NB4 (cell line): ENCODE data around the gene RAB3C.
A peak's percentile ranks its signal among the peaks of the same experiment; 100 is the strongest.

Experiments used
- DNase-seq: peaks from one replicate; pipeline ENCODE4 v3.0.0; 2010; ENCODE audit warnings: low read depth
- H3K4me3 ChIP-seq: one replicate; pipeline ENCODE4 v1.5.1; 2011; ENCODE audit warnings: mild to moderate bottlenecking, low read depth, low read length, moderate library complexity
- MAX ChIP-seq: IDR thresholded peaks from 2 replicates; pipeline ENCODE4 v1.6.1; 2011; ENCODE audit warnings: low read depth, low read length
- MYC ChIP-seq: IDR thresholded peaks from 2 replicates; pipeline ENCODE4 v1.6.1; 2011; ENCODE audit warnings: low read depth, low read length
- POLR2A ChIP-seq: IDR thresholded peaks from 2 replicates; pipeline ENCODE4 v1.6.1; 2011; ENCODE audit warnings: mild to moderate bottlenecking; ENCODE audit not compliant: insufficient read length; ENCODE audit errors: extremely low read depth
- TF ChIP-seq, protein P1 (sequence below): IDR thresholded peaks from one replicate; pipeline ENCODE4 v1.5.1; 2012; ENCODE audit warnings: low read depth, low read length

The RAB3C gene

GRCh38 chr5:58794875-58795274, 212.0 kb downstream of the RAB3C start:
- TF ChIP-seq MAX (no peak), MYC (no peak), POLR2A (no peak)
- TF ChIP-seq, protein P1, sequence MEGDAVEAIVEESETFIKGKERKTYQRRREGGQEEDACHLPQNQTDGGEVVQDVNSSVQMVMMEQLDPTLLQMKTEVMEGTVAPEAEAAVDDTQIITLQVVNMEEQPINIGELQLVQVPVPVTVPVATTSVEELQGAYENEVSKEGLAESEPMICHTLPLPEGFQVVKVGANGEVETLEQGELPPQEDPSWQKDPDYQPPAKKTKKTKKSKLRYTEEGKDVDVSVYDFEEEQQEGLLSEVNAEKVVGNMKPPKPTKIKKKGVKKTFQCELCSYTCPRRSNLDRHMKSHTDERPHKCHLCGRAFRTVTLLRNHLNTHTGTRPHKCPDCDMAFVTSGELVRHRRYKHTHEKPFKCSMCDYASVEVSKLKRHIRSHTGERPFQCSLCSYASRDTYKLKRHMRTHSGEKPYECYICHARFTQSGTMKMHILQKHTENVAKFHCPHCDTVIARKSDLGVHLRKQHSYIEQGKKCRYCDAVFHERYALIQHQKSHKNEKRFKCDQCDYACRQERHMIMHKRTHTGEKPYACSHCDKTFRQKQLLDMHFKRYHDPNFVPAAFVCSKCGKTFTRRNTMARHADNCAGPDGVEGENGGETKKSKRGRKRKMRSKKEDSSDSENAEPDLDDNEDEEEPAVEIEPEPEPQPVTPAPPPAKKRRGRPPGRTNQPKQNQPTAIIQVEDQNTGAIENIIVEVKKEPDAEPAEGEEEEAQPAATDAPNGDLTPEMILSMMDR: no peak
- no peak overlapping the region for H3K4me3 ChIP-seq
- DNase-seq: no peak

DNA sequence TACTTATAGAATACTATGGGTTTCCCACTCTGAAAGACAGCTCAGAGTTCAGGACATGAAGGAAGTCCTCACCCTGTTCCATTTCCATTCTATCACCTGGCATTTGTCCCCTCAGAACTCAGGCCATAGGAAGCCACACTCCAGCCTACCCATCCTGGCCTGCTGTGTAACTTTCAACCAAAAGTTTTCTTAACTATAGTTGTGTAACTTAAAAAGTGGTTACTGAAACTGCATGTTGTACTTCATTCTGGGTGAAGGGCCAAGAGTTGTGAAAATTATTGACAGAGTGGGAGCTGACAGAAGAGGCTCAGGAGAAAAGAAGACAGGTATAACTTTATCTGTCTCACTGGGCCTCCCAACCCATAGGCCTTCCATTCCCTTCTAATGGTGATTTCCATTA, 212.5 kb downstream of the RAB3C start:
- TF ChIP-seq POLR2A (no peak), MYC (no peak)
- DNase-seq: no peak

GRCh38 chr5:58797021-58797420, 214.1 kb downstream of the RAB3C start:
- no peak overlapping the region for H3K4me3 ChIP-seq
- TF ChIP-seq, protein P1: no peak
- TF ChIP-seq MYC (no peak), POLR2A (no peak), MAX (no peak)
- no peak for DNase-seq

More for the DNA sequence above, 212.5 kb downstream of the RAB3C start:
- no peak overlapping the region for H3K4me3 ChIP-seq

DNA sequence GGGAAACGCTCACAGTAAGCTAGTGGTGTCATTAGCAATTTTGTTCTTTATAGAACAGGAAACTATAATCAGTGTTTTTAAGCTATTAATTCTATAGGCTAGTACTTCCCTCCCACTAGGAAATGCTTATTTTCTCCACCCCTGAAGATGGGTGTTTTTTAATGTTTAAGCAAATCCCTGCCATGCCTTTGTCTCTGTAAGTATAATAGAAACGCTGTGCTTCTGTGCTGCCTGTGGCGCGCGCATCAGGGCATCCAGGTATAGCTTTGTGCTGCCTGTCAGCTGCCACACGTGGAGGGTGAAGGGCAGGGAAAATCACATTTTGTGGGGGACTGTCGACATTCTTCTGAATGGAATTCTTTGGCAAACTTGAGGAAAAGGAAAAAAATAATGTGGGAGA, 217.5 kb downstream of the RAB3C start:
- no peak for TF ChIP-seq POLR2A
- no peak for TF ChIP-seq MYC
- TF ChIP-seq, protein P1: no peak
- no peak for TF ChIP-seq MAX
- no peak for DNase-seq
- H3K4me3 ChIP-seq: no peak overlapping the region

GRCh38 chr5:58800861-58801540, 218.1 kb downstream of the RAB3C start:
- TF ChIP-seq MYC: no peak
- 0 out of 2 replicates have a peak, but pooled peaks have one; percentile 24 for TF ChIP-seq MAX
- no peak overlapping the region for H3K4me3 ChIP-seq
- peak; percentile 3 for DNase-seq

DNA sequence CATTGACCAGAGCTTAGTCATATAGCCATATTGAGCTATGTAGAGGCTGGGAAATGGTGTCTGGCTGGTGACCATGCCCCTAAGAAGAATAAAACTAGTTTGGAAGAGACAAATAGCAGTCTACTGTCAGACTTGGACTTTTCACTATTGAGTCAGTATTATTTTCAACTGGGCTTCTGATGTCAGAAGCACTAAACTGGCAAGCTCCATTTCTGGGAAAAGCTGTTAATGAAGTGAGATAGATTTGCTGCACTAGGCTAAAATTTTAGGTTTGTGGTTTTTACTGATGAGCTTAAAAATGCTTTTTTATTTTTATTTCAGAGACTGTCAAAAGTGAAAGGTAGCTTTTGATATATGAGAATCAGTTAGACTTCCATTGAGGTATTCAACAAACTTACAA, 220.2 kb downstream of the RAB3C start:
- TF ChIP-seq POLR2A: no peak
- no peak for TF ChIP-seq MAX
- TF ChIP-seq, protein P1: no peak
- no peak for TF ChIP-seq MYC
- no peak overlapping the region for H3K4me3 ChIP-seq
- DNase-seq: no peak

DNA sequence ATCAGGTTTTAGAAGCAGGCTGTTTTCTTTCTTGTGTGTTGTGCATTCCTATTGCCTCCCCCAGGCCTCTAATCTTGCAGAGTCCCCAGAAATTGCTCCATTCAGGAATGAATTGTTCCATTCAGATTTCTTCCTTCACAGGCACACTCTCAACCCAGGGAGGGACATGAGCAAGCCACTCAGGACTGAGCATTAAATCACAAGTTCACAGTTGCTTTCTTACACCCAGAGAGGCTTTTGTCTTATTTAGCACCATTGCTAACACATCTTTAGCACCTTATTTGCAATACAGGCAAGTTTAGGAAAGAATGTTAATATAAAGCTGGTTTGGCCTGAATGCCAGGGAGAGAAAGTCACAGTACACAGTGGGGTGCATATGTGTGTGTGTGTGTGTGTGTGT, 221.4 kb downstream of the RAB3C start:
- TF ChIP-seq, protein P1: no peak
- TF ChIP-seq POLR2A (no peak), MYC (no peak), MAX (no peak)
- no peak overlapping the region for H3K4me3 ChIP-seq

More for the DNA sequence above, 221.4 kb downstream of the RAB3C start:
- DNase-seq: no peak
